NCI-H146 treated with DMSO at 0.1 percent for 48 hours (cell line): ENCODE data around the gene EIF4G3.
"Not testable (repeated sequence)": the region's sequence is repeated elsewhere in the genome, so short reads cannot be mapped to it uniquely, and the experiment has no call there.

Source experiments
- DNase-seq: peaks from one replicate; lab custom pipeline; 2025; ENCODE audit not compliant: unreplicated experiment; lab: John Stamatoyannopoulos, UW

Gene EIF4G3

DNA sequence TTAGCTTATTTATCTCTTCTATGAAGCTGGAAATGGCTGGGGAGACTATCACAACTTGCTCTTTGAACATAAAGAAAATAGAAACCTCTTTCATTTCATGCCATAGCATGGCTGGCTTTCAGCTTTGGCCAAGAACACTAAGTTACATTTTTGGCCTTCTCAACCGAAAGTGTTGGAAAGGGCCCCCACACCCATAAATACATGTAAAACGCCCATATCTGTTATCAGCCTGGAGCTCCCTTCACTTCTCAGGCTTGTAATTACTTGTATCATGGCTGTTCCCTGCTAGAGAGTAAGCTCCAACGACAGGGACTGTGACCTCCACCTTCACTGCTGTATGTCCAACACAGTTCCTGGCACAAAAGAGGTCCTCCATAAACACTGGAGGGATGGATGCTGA, 12.7 kb upstream of the EIF4G3 start:
- no peak for DNase-seq

GRCh38 chr1:21188235-21188634, 11.5 kb upstream of the EIF4G3 start:
- no peak for DNase-seq

DNA sequence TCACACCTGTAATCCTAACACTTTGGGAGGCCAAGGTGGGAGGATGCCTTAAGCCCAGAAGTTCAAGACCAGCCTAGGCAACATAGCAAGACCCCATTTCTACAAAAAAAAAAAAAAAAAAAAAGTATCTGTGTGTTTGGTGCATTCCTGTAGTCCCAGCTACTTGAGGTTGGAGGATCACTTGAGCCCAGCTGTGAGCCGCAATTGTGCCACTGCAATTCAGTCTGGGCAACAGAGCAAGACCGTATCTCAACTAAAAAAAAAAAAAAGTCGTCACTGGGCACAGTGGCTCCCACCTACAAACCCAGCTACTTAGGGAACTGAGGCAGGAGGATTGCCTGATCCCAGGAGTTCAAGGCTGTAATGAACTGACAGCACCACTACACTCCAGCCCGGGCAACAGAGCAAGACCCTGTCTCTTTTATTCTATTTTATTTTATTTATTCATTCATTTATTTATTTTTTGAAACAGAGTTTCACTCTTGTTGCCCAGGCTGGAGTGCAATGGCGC, 8.6 kb upstream of the EIF4G3 start:
- no peak for DNase-seq

DNA sequence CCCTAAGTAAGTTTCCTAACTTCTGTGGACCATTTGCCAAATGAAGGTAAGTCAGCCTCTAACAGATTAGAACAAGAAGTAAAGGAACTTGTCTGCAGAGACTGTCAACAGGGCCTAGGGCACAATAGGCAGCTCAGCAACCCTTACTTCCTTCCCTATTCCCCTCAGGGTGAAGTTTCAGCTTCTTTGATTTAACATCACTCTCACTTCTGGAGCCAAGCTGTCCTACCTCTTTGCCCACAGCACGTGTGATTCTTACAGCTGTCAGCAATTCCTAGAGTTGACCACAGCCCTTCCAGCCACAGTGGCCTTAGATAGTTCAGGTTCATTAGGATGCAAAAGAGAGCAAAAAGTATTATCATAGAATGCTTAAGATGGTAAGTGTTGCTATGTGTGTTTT, 7.6 kb upstream of the EIF4G3 start:
- DNase-seq: no peak

- DNase-seq: no peak
These were observed 5.6 kb upstream of the EIF4G3 start for GRCh38 chr1:21182181-21182731.

DNA sequence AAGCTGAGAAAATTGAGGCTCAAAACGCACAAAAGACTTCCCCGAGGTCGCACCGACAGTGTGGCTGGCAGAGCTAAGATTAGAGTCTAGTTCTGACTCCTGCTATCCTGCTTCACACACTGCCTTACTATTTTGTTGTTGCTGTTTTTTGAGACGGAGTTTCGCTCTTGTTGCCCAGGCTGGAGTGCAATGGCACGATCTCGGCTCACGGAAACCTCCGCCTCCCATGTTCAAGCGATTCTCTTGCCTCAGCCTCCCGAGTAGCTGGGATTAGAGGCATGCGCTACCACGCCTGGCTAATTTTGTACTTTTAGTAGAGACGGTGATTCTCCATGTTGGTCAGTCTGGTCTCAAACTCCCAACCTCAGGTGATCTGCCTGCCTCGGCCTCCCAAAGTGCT, 1.6 kb upstream of the EIF4G3 start:
- not testable (repeated sequence) for DNase-seq

DNA sequence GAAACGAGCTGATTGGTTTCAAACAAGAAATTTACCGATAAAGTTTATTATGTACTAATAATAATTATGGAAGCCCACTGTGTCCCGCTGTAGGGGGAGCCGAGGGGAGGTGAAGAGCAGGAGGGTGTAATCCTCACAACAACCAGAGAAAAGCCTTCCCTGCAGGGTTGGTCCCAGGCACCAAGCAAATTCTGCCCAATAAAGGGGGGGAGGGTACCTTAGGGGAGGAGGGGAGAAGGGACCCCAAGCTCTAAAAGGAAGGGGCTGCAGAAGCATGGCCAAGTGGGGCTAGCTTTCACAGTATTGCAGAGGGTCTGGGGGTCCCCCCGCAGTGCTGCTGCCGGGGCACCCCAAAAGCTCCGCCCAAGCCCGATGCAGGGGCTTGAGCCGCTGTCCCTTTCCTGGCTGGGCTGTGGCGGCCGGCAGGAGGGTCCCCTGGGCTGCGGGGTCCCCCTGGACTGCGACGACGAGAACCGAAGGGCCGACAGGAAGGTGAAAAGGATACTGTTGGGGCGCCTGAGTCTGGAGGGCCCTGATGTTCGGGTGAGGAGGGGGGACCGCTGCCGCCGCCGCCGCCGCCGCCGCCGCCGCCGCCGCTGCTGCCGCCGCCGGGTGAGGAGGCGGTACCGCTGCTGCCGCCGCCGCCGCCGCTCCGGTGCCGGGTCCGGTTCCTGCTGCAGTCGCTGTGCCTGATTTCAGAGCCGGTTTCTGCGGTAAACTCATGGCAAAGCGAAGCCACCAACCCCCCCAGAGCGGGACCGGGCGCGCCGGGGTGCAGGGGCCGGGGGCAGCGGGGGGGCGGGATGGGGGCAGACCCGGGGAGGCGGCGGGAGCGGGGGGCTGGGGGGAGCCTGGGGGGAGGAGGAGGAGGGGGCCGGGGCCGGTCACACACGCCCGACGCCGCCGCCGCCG, 771 bp downstream of the EIF4G3 start:
- DNase-seq: no peak

DNA sequence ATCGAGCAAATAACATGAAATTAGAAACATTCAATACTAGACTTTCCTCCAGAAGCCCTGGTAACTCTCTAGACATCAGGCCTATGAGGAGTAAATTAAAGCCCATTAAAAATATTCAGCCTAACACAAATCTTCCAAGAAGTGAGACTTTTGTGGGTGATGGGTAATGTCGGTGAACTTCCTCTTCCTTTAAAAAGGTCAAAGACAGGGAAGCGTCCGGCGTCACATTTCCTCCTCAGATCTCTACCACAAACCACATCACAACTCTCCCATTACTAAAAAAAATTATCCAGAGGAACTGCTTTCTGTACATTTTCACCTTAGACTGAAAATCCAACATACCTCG, 1.4 kb downstream of the EIF4G3 start:
- DNase-seq: no peak

- DNase-seq: no peak
These were observed 1.9 kb downstream of the EIF4G3 start for GRCh38 chr1:21174654-21175323.

GRCh38 chr1:21174230-21174629, 2.5 kb downstream of the EIF4G3 start:
- no peak for DNase-seq

GRCh38 chr1:21173096-21173495, 3.6 kb downstream of the EIF4G3 start:
- not testable (repeated sequence) for DNase-seq

GRCh38 chr1:21170837-21171236, 5.9 kb downstream of the EIF4G3 start:
- DNase-seq: not testable (repeated sequence)

- no peak for DNase-seq
These were observed 8.3 kb downstream of the EIF4G3 start for GRCh38 chr1:21168444-21168843.

DNA sequence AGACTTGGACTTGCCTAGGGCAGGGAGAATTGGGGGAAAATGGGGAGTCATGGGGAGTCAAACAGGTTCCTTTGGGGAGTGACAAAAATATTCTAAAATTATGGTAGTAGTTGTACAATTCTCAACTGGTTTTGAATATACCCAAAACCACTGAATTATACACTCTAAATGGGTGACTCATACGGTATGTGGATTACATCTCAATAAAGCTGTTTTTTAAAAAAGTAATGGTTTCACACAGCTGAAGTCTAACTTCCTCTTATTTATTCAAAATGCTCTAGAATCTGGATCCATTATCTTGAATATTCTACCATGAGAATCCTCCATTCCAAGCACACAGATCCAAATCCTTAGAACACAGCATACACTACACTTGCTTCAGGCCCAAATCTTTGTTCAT, 11.1 kb downstream of the EIF4G3 start:
- DNase-seq: no peak

- no peak for DNase-seq
These were observed 11.6 kb downstream of the EIF4G3 start for GRCh38 chr1:21165076-21165475.

DNA sequence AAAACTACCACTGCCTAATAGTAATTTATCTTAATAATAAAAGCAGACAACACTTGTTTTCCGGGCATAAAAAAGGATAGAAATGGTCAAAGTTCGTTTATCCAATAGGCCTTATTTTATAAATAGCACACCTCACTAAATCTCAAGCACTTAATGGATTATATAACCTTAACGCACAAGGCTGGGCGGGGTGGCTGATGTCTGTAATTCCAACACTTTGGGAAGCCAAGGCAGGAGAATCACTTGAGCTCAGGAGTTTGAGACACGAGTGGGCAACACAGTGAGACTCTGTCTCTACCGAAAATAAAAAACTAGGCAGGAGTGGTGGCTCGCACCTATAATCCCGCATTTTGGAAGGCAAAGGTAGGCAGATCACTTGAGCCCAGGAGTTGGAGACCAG, 12.4 kb downstream of the EIF4G3 start:
- no peak for DNase-seq

DNA sequence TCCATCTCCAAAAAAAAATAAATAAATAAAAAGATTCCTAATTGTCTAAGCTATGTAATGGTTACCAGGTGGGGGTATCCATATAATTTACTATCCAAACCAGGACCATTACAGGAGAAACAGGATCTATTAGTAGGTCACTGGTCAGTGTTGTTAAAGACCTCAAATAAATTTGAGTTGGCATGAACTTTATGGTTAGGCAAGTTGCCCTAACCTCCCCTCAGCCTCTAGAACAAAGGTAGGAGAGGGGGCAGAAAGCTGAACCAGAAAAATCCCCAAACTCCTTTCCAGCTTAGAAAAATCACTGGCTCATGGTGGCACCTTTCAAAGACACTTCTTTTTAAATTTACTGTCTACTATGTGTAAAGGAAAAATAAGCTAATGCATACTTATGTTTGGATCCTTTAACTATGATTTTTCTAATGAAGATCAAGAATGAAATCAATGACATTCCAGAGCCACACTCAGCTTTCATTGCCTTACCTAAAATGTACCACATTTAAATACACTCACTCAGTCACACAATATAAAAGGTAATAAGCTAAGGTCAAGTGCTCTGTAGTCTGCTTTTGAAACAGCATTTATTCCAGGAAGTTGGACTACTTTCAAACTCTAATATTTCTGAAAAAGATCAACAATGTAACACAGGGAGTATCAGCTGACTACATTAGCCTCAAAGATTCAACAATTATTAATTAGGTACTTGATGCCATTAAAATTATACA, 13.8 kb downstream of the EIF4G3 start:
- DNase-seq: no peak

DNA sequence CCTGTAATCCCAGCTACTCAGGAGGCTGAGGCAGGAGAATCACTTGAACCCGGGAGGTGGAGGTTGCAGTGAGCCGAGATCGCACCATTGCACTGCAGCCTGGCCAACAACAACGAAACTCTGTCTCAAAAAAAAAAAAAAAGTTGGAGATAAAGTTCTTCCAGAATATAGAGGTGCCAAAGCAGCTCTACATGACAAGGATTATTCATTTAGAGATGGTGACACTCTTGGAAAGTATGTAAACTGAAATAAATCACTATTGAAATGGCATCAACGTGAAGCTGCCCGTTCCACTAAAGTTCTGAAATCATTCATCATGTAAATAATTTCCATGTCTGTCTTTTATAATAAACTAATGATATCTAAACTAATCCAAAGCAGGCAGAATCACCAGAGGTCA, 14.9 kb downstream of the EIF4G3 start:
- DNase-seq: no peak

GRCh38 chr1:21160263-21160796, 16.4 kb downstream of the EIF4G3 start:
- no peak for DNase-seq

GRCh38 chr1:21157868-21158267, 18.8 kb downstream of the EIF4G3 start:
- DNase-seq: no peak

DNA sequence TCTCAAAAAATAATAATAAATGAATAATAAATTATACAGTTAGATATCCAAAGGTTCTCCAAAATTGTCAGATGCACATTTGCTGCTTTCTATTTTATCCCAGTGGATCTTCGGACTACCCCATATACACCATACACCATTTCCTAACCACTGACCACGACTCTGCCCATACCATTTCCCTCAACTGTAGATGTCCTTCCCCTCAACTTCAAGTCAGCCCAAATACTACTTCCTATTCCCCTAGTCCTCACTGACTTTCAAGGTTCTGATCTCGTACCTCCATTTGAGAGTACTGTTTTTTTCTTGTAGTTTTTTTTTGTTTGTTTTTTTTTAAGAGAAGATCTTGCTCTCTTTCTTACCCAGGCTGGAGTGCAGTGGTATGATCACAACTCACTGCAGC, 19.6 kb downstream of the EIF4G3 start:
- DNase-seq: no peak
